Measurements from ENCODE around the gene PRDM5. TPM values are rescaled to one million over a fixed set of nuclear protein-coding genes. Genes with fewer than 3 reads are reported as not detected.

Gene PRDM5
- polyA plus RNA-seq, 1 donor from 2014 or later: 1.6 TPM

DNA sequence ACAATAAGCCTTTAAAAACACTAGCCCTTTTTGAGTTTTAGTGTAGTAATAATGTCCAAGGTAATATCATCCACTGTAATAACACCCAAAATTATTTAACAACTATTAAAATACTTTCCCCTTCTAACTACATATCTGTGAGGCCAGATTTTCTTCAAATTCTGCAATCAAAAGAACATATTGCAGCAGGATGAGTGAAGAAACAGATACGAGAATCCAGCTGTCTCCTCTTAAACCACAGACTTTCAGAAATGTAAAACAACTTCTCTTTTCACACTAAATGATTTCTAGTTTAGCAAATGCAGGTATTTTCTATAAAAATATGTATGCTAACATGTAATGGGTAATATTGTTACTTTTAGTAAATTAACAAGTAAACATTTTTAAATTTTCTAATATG is 148.9 kb downstream of the PRDM5 start:
- Histone ChIP-seq H3K9ac (ENCODE audit: low read length) (no peak overlapping the region), H3F3A (ENCODE audit: insufficient read depth, low read length, poor library complexity, severe bottlenecking) (no peaks in the 10 kb centered on the region), H3K27me3 (ENCODE audit: insufficient read depth, low read depth, low read length) (no peaks in the 10 kb centered on the region), H3K4me3 (ENCODE audit: low read length) (no peak overlapping the region), H3K36me3 (ENCODE audit: insufficient read depth, low read length) (no peaks in the 10 kb centered on the region), H3K4me2 (ENCODE audit: low read length) (no peak overlapping the region), H3K9me3 (ENCODE audit: low read length) (no peaks in the 10 kb centered on the region), H3K79me2 (replicated peaks; ENCODE audit: insufficient read depth, low read length) (no peaks in the 10 kb centered on the region), H3K27ac (ENCODE audit: low read length) (no peak overlapping the region), H4K20me1 (ENCODE audit: insufficient read depth) (no peaks in the 10 kb centered on the region), H2AFZ (ENCODE audit: low read depth, low read length) (no peak overlapping the region), H3K9me2 (ENCODE audit: insufficient read depth, low read length) (no peaks in the 10 kb centered on the region)
- TF ChIP-seq EP300 (conservative IDR thresholded peaks at IDR 0.05; ENCODE audit: poor library complexity, severe bottlenecking): no peak
- no peak for TF ChIP-seq EZH2 (IDR thresholded peaks at IDR 0.05; ENCODE audit: borderline replicate concordance, insufficient read depth, low read length, poor library complexity, severe bottlenecking)

- Histone ChIP-seq H2AFZ (ENCODE audit: low read depth, low read length) (no peak overlapping the region), H3K9ac (ENCODE audit: low read length) (no peak overlapping the region), H3K36me3 (ENCODE audit: insufficient read depth, low read length) (no peaks in the 10 kb centered on the region), H4K20me1 (ENCODE audit: insufficient read depth) (no peaks in the 10 kb centered on the region), H3K79me2 (replicated peaks; ENCODE audit: insufficient read depth, low read length) (no peaks in the 10 kb centered on the region), H3F3A (ENCODE audit: insufficient read depth, low read length, poor library complexity, severe bottlenecking) (no peaks in the 10 kb centered on the region), H3K9me3 (ENCODE audit: low read length) (no peaks in the 10 kb centered on the region), H3K4me3 (ENCODE audit: low read length) (no peak overlapping the region), H3K27me3 (ENCODE audit: insufficient read depth, low read depth, low read length) (no peaks in the 10 kb centered on the region), H3K9me2 (ENCODE audit: insufficient read depth, low read length) (no peaks in the 10 kb centered on the region), H3K27ac (ENCODE audit: low read length) (no peak overlapping the region), H3K4me2 (ENCODE audit: low read length) (no peak overlapping the region)
- no peak for TF ChIP-seq POLR2AphosphoS5 (IDR thresholded peaks at IDR 0.05)
- TF ChIP-seq SMC3 (conservative IDR thresholded peaks at IDR 0.05; ENCODE audit: poor library complexity): no peak
- TF ChIP-seq EZH2 (IDR thresholded peaks at IDR 0.05; ENCODE audit: borderline replicate concordance, insufficient read depth, low read length, poor library complexity, severe bottlenecking): no peak
Measured at GRCh38 chr4:120771907-120772306, 150.6 kb downstream of the PRDM5 start.

DNA sequence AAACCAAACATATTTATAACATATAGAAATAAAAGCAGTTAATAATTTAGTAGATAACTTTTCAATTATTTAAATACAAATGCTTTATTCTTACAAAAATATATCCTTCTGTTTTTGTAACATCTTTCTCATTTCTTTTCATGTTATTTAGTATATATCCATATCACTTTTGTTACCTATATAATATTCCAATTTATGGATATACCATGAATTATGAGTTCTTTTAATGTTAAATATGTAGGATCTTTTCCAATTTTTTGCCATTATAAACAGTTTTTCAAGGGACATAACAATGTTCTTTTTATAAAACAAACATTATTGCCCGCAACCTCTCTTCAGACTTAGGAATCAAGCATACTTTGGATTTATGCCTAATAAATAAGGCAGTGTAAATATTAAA is 151.6 kb downstream of the PRDM5 start:
- TF ChIP-seq EZH2 (IDR thresholded peaks at IDR 0.05; ENCODE audit: borderline replicate concordance, insufficient read depth, low read length, poor library complexity, severe bottlenecking) (no peak), SMC3 (conservative IDR thresholded peaks at IDR 0.05; ENCODE audit: poor library complexity) (no peak), TAF1 (IDR thresholded peaks at IDR 0.05; ENCODE audit: low read depth) (no peak), RAD21 (conservative IDR thresholded peaks at IDR 0.05) (no peak), POLR2AphosphoS5 (IDR thresholded peaks at IDR 0.05) (no peak), EP300 (conservative IDR thresholded peaks at IDR 0.05; ENCODE audit: poor library complexity, severe bottlenecking) (no peak), REST (IDR thresholded peaks at IDR 0.05; ENCODE audit: borderline replicate concordance) (no peak), MXI1 (conservative IDR thresholded peaks at IDR 0.05; ENCODE audit: poor library complexity, severe bottlenecking) (no peak)
- TF ChIP-seq, protein P1, sequence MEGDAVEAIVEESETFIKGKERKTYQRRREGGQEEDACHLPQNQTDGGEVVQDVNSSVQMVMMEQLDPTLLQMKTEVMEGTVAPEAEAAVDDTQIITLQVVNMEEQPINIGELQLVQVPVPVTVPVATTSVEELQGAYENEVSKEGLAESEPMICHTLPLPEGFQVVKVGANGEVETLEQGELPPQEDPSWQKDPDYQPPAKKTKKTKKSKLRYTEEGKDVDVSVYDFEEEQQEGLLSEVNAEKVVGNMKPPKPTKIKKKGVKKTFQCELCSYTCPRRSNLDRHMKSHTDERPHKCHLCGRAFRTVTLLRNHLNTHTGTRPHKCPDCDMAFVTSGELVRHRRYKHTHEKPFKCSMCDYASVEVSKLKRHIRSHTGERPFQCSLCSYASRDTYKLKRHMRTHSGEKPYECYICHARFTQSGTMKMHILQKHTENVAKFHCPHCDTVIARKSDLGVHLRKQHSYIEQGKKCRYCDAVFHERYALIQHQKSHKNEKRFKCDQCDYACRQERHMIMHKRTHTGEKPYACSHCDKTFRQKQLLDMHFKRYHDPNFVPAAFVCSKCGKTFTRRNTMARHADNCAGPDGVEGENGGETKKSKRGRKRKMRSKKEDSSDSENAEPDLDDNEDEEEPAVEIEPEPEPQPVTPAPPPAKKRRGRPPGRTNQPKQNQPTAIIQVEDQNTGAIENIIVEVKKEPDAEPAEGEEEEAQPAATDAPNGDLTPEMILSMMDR (IDR thresholded peaks at IDR 0.05; ENCODE audit: poor library complexity, severe bottlenecking): no peak
- Histone ChIP-seq H3K79me2 (replicated peaks; ENCODE audit: insufficient read depth, low read length) (no peaks in the 10 kb centered on the region), H3K4me2 (ENCODE audit: low read length) (no peak overlapping the region)

More for the DNA sequence above, 151.6 kb downstream of the PRDM5 start:
- no peak overlapping the region for H2AFZ ChIP-seq (ENCODE audit: low read depth, low read length)
- H3K27ac ChIP-seq (ENCODE audit: low read length): no peak overlapping the region
- no peaks in the 10 kb centered on the region for H3K27me3 ChIP-seq (ENCODE audit: insufficient read depth, low read depth, low read length)
- H3K36me3 ChIP-seq (ENCODE audit: insufficient read depth, low read length): no peaks in the 10 kb centered on the region
- no peak overlapping the region for H3K9ac ChIP-seq (ENCODE audit: low read length)
- H3F3A ChIP-seq (ENCODE audit: insufficient read depth, low read length, poor library complexity, severe bottlenecking): no peaks in the 10 kb centered on the region
- H3K9me3 ChIP-seq (ENCODE audit: low read length): no peaks in the 10 kb centered on the region
- H4K20me1 ChIP-seq (ENCODE audit: insufficient read depth): no peaks in the 10 kb centered on the region
- no peak overlapping the region for H3K4me3 ChIP-seq (ENCODE audit: low read length)
- no peaks in the 10 kb centered on the region for H3K9me2 ChIP-seq (ENCODE audit: insufficient read depth, low read length)
